Measurements from ENCODE around the gene PALLD.

Gene PALLD

GRCh38 chr4:168646001-168646768 lies 149.3 kb downstream of the PALLD start:
- DNase-seq (ENCODE audit: low read depth in 4 of 4, low spot score in 1 of 4), result no peak

DNA sequence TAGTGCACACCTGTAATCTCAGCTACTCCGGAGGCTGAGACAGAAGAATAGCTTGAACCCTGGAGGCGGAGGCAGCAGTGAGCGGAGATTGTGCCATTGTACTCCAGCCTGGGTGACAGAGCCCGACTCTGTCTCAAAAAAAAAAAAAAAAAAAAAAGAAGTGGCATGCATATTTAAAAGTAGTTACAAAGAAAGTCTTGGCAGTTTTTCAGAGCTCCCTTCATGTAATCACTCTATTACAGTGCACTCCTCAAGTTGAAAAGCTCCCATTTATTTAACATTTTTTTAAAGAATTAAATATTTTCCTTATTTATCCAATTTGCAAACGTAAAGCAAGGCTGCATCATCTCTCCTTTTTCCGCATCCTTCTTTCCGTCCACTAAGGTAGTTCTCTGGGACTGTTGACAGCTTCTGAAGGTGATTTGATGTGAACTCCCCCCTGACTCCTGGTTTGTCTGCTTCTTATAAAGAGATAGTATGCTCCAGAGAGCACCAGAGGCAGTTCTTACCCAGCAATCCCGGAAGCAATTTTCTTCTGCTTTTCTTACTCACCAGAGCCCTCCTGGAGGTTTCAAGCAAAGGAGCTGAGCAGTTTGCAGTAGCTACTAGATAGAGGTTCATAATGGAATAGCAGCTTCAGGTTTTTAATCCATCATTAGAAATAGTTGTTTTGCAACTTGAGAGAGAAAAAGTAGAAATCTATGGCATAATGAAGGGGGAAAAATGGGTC lies 151.0 kb downstream of the PALLD start:
- DNase-seq (ENCODE audit: low read depth in 4 of 4, low spot score in 1 of 4), result no peak

DNA sequence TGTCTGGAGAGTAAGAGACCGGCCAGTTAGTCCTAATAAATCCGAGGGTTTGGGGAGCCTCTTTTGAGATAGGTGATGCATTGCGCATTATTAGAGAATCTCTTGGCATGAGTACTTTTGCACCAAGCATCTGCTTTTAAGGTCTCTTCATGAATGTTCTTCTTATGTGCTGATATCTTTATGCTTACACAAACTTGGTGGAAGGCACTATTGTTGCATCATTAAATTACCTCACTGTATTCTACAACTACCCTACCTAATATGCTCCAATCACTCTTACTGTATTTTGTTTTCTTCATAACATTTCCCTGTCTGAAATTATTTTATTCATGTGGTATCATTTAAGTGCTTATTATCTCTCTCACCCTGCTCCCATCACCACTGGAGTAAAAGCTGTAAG lies 151.6 kb downstream of the PALLD start:
- DNase-seq (ENCODE audit: low read depth in 4 of 4, low spot score in 1 of 4), result no peak

- DNase-seq (ENCODE audit: low read depth in 4 of 4, low spot score in 1 of 4), result no peak
Measured at GRCh38 chr4:168648929-168649328, 152.1 kb downstream of the PALLD start.

DNA sequence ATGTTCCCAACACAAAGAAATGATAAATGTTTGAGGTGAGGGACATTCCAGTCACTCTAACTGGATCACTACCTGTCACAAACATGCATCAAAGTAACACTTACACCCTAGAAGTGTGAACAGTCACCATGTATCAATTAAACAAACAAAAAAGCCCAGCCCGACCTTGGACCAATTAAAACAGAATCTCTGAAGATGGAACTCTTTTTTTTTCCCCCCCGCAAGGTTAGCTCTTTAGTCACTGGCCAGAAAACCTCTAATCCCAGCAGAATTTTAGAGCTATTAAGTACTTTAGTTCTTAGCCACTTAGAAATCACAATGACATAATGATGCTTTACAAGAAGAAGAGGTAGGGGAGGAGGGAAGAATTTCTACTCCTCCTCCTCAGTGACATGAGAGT lies 154.5 kb downstream of the PALLD start:
- no peak for DNase-seq (ENCODE audit: low read depth in 4 of 4, low spot score in 1 of 4)

- no peak for DNase-seq (ENCODE audit: low read depth in 4 of 4, low spot score in 1 of 4)
Measured at GRCh38 chr4:168651864-168652263, 155.0 kb downstream of the PALLD start.

- no peak for DNase-seq (ENCODE audit: low read depth in 4 of 4, low spot score in 1 of 4)
Measured at GRCh38 chr4:168652755-168653154, 155.9 kb downstream of the PALLD start.

DNA sequence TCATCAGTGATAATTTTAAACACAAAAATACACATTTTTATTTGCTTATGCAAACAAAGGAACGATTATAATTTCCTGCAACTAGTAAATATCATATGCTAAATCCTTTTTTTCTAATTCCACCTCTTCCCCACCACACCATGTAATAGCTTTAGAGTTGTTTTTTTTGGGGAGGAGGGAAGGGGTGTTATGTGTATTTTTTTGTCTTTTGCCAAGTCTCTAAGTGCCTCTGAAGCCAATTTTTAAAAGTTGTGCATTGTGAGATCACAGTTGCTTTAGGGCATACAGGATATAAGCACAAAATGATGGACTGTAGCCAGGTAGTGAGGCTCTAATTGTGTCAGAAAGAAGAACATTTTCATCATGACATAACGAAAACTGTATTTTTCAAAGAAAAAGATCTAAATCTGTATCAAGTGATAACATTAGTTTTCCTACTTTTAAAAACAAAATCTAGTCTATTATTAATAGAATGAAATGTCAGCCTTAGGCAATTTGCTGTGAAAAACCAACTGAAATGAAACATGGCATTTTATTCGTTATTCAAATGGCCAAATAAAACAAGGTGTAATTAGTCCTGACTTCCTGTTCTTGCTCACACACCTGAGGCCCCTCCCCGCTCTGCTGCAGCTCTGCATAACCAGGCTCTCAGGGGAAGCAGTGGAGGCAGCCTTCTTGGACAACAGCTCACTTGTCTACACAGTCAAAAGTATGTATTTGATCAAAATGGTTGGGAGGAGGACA lies 157.4 kb downstream of the PALLD start:
- DNase-seq (ENCODE audit: low read depth in 4 of 4, low spot score in 1 of 4), result no peak

DNA sequence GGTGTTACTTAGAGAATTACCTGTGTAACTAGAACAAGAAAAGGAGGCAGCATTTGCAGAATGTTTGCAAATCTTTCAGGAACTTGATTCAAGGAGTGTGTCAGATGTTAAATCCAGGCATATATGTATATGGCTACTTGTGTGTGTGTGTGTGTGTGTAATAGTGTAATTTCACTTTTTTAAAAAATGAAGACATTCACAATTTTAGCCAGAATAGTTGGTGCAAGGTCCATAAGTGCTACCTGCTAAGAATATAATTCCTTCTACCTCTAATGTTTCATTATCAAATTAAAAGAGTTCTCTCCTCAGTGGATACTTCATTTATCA lies 158.0 kb downstream of the PALLD start:
- DNase-seq (ENCODE audit: low read depth in 4 of 4, low spot score in 1 of 4), result no peak

GRCh38 chr4:168655182-168655581 lies 158.3 kb downstream of the PALLD start:
- no peak for DNase-seq (ENCODE audit: low read depth in 4 of 4, low spot score in 1 of 4)

GRCh38 chr4:168656055-168656660 lies 159.3 kb downstream of the PALLD start:
- no peak for DNase-seq (ENCODE audit: low read depth in 4 of 4, low spot score in 1 of 4)

DNA sequence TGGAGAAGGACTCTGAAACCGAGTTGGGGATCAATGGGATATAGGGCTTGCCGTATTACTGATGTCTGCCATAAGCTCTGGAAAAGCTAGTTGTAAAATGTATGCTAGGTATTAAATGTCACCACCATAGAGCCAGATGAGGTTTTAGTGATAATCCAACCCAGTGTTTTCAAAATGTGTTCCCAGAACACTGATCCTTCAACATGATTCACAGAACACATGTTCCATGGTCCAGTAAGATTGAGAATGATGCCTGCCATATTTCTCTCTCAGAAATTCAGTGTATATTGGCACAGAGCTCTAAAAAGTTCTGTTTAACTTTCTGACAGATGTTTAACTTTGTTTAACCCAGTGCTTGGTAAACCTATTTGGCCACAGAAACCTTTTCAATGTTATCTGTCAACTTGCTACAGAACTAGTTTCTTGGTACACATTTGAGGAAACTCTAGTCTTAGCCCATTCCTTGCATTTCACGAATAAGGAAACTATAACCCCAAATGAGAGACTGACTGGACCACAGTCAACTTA lies 160.2 kb downstream of the PALLD start:
- DNase-seq (ENCODE audit: low read depth in 4 of 4, low spot score in 1 of 4), result no peak

- no peak for DNase-seq (ENCODE audit: low read depth in 4 of 4, low spot score in 1 of 4)
Measured at GRCh38 chr4:168658751-168659150, 161.9 kb downstream of the PALLD start.

DNA sequence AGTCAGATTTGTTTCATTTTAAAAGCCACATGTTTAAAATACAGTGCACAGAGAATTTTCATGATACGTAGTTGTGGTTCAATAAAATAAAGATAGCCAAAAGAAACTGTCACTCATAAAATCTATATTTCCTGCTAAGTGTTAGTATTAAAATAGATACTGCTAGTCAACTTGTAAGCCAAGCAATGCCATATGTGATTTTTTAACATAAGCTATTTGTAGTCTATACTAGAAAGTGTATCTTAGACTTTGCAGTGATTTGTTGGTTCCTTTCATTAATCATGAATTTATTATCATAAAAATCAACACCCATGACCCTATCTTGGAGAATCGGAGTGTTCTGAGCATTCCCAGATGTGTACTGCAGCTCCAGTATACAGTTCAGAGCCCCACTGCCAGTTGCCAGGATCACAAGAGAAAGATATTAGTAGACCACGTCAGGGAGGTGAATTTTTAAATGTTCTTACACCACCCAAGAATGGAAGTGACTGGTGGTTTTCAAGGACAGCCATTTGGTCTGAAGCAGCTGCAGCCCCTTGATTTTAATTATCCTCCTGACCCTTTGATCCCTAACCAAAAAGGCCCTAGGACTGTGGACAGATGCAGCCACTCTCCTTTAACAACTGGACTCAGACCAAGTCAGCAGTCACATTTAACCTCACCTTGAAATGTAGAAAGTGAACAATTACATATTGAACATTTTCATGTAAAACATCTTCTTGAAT lies 163.1 kb downstream of the PALLD start:
- DNase-seq (ENCODE audit: low read depth in 4 of 4, low spot score in 1 of 4), result no peak

GRCh38 chr4:168662297-168662984 lies 165.6 kb downstream of the PALLD start:
- no peak for DNase-seq (ENCODE audit: low read depth in 4 of 4, low spot score in 1 of 4)

DNA sequence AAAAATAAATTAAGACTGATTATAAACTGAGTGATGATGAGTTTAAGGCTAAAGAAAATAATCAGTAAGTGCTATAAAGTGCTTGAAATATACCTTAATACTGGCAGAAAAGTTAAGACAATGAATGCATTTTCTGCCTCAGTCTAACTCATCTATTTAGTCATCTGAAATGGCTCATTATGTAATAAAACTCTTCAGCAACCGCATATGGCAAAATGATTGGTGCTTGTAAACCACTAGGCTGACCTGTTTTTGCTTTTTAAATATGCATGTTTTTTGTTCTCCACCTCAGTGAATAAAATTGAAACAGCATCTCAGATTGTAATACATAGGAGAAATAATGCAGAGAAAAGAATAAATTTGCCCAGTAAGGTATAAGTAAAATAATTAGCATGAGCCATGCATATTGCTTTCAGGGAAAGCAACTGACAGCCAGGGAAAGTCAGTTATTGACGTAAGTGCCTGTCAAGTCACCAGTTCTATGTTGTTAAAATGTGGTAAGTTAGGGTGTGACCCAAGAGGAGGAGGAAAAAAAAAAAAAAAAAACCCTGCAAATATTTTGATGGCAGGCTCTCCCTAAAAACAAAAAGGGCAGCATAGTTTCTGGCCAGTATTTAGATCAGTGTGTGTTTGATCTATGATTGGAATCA lies 167.5 kb downstream of the PALLD start:
- no peak for DNase-seq (ENCODE audit: low read depth in 4 of 4, low spot score in 1 of 4)

GRCh38 chr4:168666531-168666930 lies 169.7 kb downstream of the PALLD start:
- DNase-seq (ENCODE audit: low read depth in 4 of 4, low spot score in 1 of 4), result no peak

DNA sequence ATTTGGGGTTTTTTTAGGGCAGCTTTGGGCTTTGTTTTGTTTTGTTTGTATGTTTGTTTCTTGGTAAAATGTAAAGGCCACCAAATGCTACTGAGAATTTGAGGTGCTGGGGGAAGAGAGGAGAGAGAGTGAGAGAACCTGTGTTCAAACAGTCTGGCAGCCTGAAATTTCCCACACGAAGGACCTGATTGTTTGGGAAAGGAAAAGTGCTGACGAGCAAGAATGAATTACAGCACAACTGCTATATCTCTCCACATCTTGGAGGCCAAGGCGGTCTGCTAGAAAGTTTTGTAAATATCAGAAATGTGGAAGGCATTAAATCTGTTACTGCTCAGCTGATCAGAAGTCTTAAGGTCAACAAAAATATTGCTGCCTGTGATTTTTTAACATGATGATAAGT lies 170.5 kb downstream of the PALLD start:
- DNase-seq (ENCODE audit: low read depth in 4 of 4, low spot score in 1 of 4), result no peak

GRCh38 chr4:168667921-168668320 lies 171.1 kb downstream of the PALLD start:
- no peak for DNase-seq (ENCODE audit: low read depth in 4 of 4, low spot score in 1 of 4)

DNA sequence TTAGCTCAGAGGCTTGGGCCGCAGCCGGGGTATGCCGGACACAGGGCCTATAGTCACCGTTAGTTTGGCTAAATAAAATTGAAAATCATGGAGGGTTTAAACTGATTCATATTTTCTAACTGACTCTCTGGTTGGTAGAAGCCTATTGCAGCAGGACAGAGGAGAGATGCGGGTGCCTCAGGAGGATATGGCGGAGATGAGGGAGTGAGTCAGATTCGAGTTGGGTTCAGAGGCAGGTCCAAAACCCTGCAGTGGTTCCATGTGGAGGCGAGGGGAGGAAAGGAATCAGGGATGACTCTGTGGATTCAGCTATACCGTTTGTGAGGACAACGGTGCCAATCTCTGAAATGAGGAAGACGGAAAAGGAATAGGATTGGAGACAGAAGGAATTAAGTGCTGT lies 176.6 kb downstream of the PALLD start:
- no peak for DNase-seq (ENCODE audit: low read depth in 4 of 4, low spot score in 1 of 4)
